Measurements from ENCODE around the gene MED12L.

DNA sequence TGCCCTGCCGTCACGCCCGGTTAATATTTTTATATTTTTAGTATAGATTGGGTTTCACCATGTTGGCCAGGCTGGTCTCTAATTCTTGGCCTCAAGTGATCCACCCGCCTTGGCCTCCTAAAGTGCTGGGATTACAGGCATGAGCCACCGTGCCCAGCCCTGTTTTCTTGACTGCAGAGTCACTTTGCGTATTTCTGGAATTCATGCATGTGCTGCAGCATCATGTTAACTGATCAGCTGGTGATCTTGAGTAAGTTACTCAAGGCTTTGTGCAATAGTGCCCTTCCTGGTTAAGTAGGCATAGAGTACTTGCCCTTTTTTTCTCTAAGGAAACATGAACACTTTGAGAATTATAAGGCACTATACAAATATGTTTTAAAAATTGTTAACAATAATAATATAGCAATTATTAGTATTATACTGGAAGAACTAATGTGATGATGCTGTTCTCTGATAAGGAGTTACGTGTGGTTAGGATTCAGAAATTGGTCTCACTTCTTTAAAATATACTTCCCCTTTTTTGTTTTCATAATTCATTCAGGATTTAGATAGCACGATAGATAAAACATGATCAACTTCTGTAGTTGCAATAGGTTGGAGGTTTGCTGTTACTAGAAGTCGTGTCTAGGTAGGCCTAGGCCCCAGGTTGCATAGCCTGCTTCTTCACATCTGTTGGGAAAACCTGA lies 83.9 kb downstream of the MED12L start:
- TF ChIP-seq, protein P1, sequence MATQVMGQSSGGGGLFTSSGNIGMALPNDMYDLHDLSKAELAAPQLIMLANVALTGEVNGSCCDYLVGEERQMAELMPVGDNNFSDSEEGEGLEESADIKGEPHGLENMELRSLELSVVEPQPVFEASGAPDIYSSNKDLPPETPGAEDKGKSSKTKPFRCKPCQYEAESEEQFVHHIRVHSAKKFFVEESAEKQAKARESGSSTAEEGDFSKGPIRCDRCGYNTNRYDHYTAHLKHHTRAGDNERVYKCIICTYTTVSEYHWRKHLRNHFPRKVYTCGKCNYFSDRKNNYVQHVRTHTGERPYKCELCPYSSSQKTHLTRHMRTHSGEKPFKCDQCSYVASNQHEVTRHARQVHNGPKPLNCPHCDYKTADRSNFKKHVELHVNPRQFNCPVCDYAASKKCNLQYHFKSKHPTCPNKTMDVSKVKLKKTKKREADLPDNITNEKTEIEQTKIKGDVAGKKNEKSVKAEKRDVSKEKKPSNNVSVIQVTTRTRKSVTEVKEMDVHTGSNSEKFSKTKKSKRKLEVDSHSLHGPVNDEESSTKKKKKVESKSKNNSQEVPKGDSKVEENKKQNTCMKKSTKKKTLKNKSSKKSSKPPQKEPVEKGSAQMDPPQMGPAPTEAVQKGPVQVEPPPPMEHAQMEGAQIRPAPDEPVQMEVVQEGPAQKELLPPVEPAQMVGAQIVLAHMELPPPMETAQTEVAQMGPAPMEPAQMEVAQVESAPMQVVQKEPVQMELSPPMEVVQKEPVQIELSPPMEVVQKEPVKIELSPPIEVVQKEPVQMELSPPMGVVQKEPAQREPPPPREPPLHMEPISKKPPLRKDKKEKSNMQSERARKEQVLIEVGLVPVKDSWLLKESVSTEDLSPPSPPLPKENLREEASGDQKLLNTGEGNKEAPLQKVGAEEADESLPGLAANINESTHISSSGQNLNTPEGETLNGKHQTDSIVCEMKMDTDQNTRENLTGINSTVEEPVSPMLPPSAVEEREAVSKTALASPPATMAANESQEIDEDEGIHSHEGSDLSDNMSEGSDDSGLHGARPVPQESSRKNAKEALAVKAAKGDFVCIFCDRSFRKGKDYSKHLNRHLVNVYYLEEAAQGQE (IDR thresholded peaks at IDR 0.05; ENCODE audit: insufficient read depth in 1 of 2, low read depth in 2 of 2, low read length in 2 of 2), result no peak
- TF ChIP-seq POLR2AphosphoS5 (IDR thresholded peaks at IDR 0.05; ENCODE audit: low read depth, low read length), result no peak
- TF ChIP-seq TAF1 (IDR thresholded peaks at IDR 0.05; ENCODE audit: borderline replicate concordance, insufficient read depth, low read length), result no peak
- TF ChIP-seq FOXP2 (optimal IDR thresholded peaks at IDR 0.05; ENCODE audit: borderline replicate concordance, extremely low read depth, extremely low read length, insufficient read depth), result no peak
